NB4 (cell line): ENCODE data around the gene C1QTNF6.

ENCODE experiments used
- CTCF ChIP-seq: IDR thresholded peaks from one replicate; pipeline ENCODE4 v1.5.1; 2012; ENCODE audit warnings: low read depth, low read length
- MAX ChIP-seq: IDR thresholded peaks from 2 replicates; pipeline ENCODE4 v1.6.1; 2011; ENCODE audit warnings: low read depth, low read length
- MYC ChIP-seq: IDR thresholded peaks from 2 replicates; pipeline ENCODE4 v1.6.1; 2011; ENCODE audit warnings: low read depth, low read length
- POLR2A ChIP-seq: IDR thresholded peaks from 2 replicates; pipeline ENCODE4 v1.6.1; 2011; ENCODE audit warnings: mild to moderate bottlenecking; ENCODE audit not compliant: insufficient read length; ENCODE audit errors: extremely low read depth

- TF ChIP-seq CTCF (no peak), POLR2A (no peak), MYC (no peak), MAX (no peak)
Observed at GRCh38 chr22:37193629-37194191, 5.7 kb upstream of the C1QTNF6 start.
